Epithelial cell of proximal tubule (primary cell): ENCODE results near the gene CAMKMT. TPM values are rescaled to one million over a fixed set of nuclear protein-coding genes. Genes with fewer than 3 reads are reported as not detected.

Source experiments
- DNase-seq: peaks from one replicate; pipeline ENCODE4 v3.0.0-alpha.2; 2011; ENCODE audit warnings: low read depth
- H3K4me3 ChIP-seq: 2 replicates; pipeline ENCODE4 v1.5.1; 2011; ENCODE audit warnings: low read depth, mild to moderate bottlenecking, low read length
- total RNA-seq: library from RNA; depleted of rRNA; stranded (reverse); fragments of >200 nt; gene quantifications from 2 replicates; pipeline ENCODE4 v1.2.3, GENCODE V29; 2015
- TF ChIP-seq, protein P1 (sequence below): conservative IDR thresholded peaks from 2 replicates; pipeline ENCODE4 v1.5.1; 2012; ENCODE audit warnings: low read depth, mild to moderate bottlenecking, low read length

Gene CAMKMT
- total RNA-seq, 1 donor from 2014 or later: 2.4 TPM

DNA sequence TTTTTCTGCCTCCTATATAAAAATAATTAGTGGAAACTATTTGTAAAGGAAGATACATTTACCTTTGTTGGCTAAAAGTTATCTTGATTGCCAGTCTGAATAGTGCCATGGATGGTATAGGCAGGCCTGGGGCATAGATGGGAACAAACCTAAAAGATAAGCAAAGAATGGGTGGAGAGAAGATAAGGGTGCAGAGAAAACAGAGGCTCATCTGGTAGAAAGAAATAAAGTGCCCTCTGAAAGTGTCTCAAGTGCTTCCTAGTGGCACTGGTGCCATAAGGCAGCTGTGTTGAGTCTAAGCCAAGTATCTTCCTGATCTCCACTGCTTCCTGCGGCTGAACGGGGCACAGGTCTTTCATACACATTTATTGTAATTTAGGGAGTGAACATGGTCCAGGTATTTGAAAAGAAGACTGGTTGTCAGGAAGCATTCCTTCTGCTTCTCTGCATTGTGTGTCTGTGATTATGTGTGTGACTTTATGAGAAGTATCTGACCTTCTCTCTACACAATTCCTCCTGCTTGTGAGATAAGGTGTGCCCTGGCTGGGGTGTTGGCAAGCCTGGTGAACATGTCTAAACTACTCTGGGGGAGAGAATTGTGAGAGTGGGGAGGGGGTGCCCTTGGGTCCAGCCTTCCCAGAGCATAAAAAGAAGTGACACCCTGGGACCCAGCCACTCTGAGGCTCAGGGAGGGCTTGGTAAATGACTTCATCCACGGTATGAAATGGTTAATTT lies 280.5 kb downstream of the CAMKMT start:
- no peak for DNase-seq
- TF ChIP-seq, protein P1, sequence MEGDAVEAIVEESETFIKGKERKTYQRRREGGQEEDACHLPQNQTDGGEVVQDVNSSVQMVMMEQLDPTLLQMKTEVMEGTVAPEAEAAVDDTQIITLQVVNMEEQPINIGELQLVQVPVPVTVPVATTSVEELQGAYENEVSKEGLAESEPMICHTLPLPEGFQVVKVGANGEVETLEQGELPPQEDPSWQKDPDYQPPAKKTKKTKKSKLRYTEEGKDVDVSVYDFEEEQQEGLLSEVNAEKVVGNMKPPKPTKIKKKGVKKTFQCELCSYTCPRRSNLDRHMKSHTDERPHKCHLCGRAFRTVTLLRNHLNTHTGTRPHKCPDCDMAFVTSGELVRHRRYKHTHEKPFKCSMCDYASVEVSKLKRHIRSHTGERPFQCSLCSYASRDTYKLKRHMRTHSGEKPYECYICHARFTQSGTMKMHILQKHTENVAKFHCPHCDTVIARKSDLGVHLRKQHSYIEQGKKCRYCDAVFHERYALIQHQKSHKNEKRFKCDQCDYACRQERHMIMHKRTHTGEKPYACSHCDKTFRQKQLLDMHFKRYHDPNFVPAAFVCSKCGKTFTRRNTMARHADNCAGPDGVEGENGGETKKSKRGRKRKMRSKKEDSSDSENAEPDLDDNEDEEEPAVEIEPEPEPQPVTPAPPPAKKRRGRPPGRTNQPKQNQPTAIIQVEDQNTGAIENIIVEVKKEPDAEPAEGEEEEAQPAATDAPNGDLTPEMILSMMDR: no peak

GRCh38 chr2:44645937-44646336 lies 284.2 kb downstream of the CAMKMT start:
- TF ChIP-seq, protein P1: no peak
- H3K4me3 ChIP-seq: no peak overlapping the region
- DNase-seq: no peak

More for the DNA sequence above, 280.5 kb downstream of the CAMKMT start:
- no peak overlapping the region for H3K4me3 ChIP-seq

DNA sequence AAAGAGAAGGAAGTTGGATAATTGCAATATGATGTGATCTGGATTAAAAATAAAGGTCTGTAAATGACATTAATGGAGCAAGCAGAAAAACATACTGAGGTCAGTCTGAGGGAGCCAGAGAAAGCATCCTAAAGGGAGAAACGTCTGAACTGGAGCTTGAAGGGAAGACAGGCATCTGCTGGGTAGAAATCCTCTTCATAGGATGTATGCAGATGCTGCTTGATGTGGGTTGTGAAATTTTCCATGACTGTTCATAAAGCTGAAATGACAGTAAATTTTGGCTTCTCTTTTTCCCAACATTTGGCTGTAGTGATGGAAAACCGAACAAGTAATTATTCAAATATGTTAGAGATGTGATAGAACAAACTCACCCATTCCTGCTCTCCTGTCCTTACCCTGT lies 287.6 kb downstream of the CAMKMT start:
- TF ChIP-seq, protein P1: no peak
- H3K4me3 ChIP-seq: no peak overlapping the region
- no peak for DNase-seq

- no peak overlapping the region for H3K4me3 ChIP-seq
- DNase-seq: no peak
- TF ChIP-seq, protein P1: no peak
Measured at GRCh38 chr2:44650796-44651195, 289.0 kb downstream of the CAMKMT start.

DNA sequence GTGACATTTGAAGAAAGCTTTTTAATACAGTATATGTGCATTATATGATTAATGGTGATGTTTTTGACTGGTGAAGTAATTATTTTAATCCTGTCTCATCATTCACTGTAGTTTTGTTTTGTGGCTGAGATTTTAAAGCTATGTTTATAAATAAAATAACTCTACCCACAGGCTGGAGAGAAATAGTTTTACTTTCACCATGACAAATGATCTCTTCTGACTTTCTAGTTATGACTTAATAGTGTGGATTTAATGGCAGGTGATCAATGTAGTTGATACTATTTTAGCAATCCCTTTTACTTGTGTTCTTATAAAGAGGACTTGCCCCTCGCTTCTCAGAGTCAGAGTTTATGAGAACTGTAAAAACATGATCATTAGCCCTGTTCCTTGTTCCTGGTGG lies 290.2 kb downstream of the CAMKMT start:
- no peak overlapping the region for H3K4me3 ChIP-seq
- TF ChIP-seq, protein P1: no peak
- DNase-seq: no peak

- TF ChIP-seq, protein P1: no peak
- no peak for DNase-seq
Measured at GRCh38 chr2:44652701-44653100, 291.0 kb downstream of the CAMKMT start.

DNA sequence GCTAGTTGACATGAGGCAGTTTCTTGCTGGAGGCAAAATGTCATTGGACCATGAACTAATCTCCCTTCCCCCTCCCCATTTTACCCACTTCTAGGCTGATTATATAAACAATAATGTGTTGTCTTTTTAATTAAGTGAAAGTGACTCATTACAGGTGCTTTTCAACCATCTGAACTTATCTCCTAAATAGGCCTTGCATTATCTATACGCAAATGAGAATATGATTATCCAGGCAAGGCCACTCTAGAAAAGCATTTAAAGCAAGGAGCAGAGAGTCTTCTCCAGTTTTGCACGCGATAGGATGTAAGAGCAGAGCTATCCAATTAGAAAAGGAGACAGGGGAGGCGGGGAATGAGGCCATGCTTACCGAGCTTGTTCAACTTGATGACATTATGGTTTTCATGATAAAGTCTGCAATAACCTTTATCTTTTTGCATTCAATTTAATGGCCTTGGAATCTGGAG lies 293.7 kb downstream of the CAMKMT start:
- H3K4me3 ChIP-seq: no peak overlapping the region
- no peak for DNase-seq

More at GRCh38 chr2:44652701-44653100, 291.0 kb downstream of the CAMKMT start:
- no peak overlapping the region for H3K4me3 ChIP-seq

More for the DNA sequence above, 293.7 kb downstream of the CAMKMT start:
- TF ChIP-seq, protein P1: no peak
